Neural progenitor cell (in vitro differentiated cells): ENCODE measurements around the gene IFITM2. TPM values are rescaled to one million over a fixed set of nuclear protein-coding genes. Genes with fewer than 3 reads are reported as not detected.
A peak's percentile ranks its signal among the peaks of the same experiment; 100 is the strongest.

ENCODE experiments used
- DNase-seq: peaks from one replicate; pipeline ENCODE4 v3.0.0-alpha.2; 2016; ENCODE audit warnings: low spot score
- H2AFZ ChIP-seq: fragments of 200-600 bp; sonication (generic); replicated peaks from 2 replicates; pipeline ENCODE4 v1.6.1; 2016; ENCODE audit warnings: antibody characterized with exemption
- H3F3A ChIP-seq: fragments of 200-600 bp; sonication (generic); 2 replicates; pipeline ENCODE4 v1.6.1; 2016; ENCODE audit warnings: antibody characterized with exemption, low read depth
- H3K27ac ChIP-seq: fragments of 200-600 bp; sonication (generic); 2 replicates; pipeline ENCODE4 v1.5.1; 2016; ENCODE audit warnings: mild to moderate bottlenecking
- H3K27me3 ChIP-seq: fragments of 200-600 bp; sonication (generic); 2 replicates; pipeline ENCODE4 v1.6.1; 2016; ENCODE audit warnings: mild to moderate bottlenecking, moderate library complexity
- H3K36me3 ChIP-seq: fragments of 200-600 bp; sonication (generic); 2 replicates; pipeline ENCODE4 v1.5.1; 2016
- H3K4me1 ChIP-seq: fragments of 200-600 bp; sonication (generic); 2 replicates; pipeline ENCODE4 v1.6.1; 2016; ENCODE audit warnings: mixed run types
- H3K4me2 ChIP-seq: fragments of 200-600 bp; sonication (generic); 2 replicates; pipeline ENCODE4 v1.6.1; 2016
- H3K4me3 ChIP-seq: fragments of 200-600 bp; sonication (generic); 2 replicates; pipeline ENCODE4 v1.5.1; 2016
- H3K79me2 ChIP-seq: fragments of 200-600 bp; sonication (generic); 2 replicates; pipeline ENCODE4 v1.6.1; 2016; ENCODE audit warnings: low read depth
- H3K9ac ChIP-seq: fragments of 200-600 bp; sonication (generic); 2 replicates; pipeline ENCODE4 v1.6.1; 2016
- H3K9me3 ChIP-seq: fragments of 200-600 bp; sonication (generic); 2 replicates; pipeline ENCODE4 v1.5.1; 2016; ENCODE audit warnings: low read depth
- H4K20me1 ChIP-seq: fragments of 200-600 bp; sonication (generic); 2 replicates; pipeline ENCODE4 v1.6.1; 2016; ENCODE audit warnings: low read depth
- H3K27ac Mint-ChIP-seq: 3 replicates; pipeline ENCODE4 v1.8.0; 2021; ENCODE audit warnings: mixed read lengths
- H3K27me3 Mint-ChIP-seq: 2 replicates; pipeline ENCODE4 v1.8.0; 2022; ENCODE audit warnings: low read depth, mild to moderate bottlenecking, inconsistent platforms, moderate library complexity, mixed read lengths; ENCODE audit not compliant: insufficient read depth
- H3K36me3 Mint-ChIP-seq: 3 replicates; pipeline ENCODE4 v1.8.0; 2021; ENCODE audit warnings: mixed read lengths
- H3K4me1 Mint-ChIP-seq: 3 replicates; pipeline ENCODE4 v1.8.0; 2021; ENCODE audit warnings: mixed read lengths
- H3K4me3 Mint-ChIP-seq: 3 replicates; pipeline ENCODE4 v1.8.0; 2021; ENCODE audit warnings: mild to moderate bottlenecking, moderate library complexity, mixed read lengths
- H3K9me3 Mint-ChIP-seq: 3 replicates; pipeline ENCODE4 v1.8.0; 2020; ENCODE audit warnings: mixed read lengths
- CTCF ChIP-seq: fragments of 200-600 bp; sonication (generic); IDR thresholded peaks from 2 replicates; pipeline ENCODE4 v1.5.1; 2017; ENCODE audit warnings: antibody characterized with exemption, mild to moderate bottlenecking
- EZH2 ChIP-seq: fragments of 200-600 bp; sonication (generic); IDR thresholded peaks from 2 replicates; pipeline ENCODE4 v1.6.1; 2017; ENCODE audit warnings: antibody characterized with exemption, mild to moderate bottlenecking, moderate library complexity
- EZH2phosphoT487 ChIP-seq: fragments of 200-600 bp; sonication (generic); IDR thresholded peaks from 2 replicates; pipeline ENCODE4 v1.6.1; 2017; ENCODE audit warnings: antibody characterized with exemption
- total RNA-seq: library from RNA; depleted of rRNA; stranded (reverse); fragments of >200 nt; gene quantifications from 2 replicates; pipeline ENCODE4 v1.2.3, GENCODE V29; 2015; ENCODE audit warnings: low replicate concordance

The IFITM2 gene
- total RNA-seq, 1 donor from 2014 or later, result 10.5 TPM

- H3K36me3 Mint-ChIP-seq, result no peaks in the 10 kb centered on the region
- no peak for DNase-seq
- no peak overlapping the region for H3K27ac Mint-ChIP-seq
- H4K20me1 ChIP-seq, result no peaks in the 10 kb centered on the region
- H3K27me3 Mint-ChIP-seq, result peaks cover 15% of the 10 kb centered on the region
- no peak overlapping the region for H2AFZ ChIP-seq
- H3K9me3 Mint-ChIP-seq, result peaks cover 7% of the 10 kb centered on the region
- H3K4me3 ChIP-seq, result no peak overlapping the region
- no peak overlapping the region for H3K9ac ChIP-seq
- no peak overlapping the region for H3K4me2 ChIP-seq
- H3K27ac ChIP-seq, result no peak overlapping the region
- no peaks in the 10 kb centered on the region for H3K36me3 ChIP-seq
- H3K79me2 ChIP-seq, result no peaks in the 10 kb centered on the region
- H3K4me1 Mint-ChIP-seq, result peaks cover 16% of the 10 kb centered on the region
- no peaks in the 10 kb centered on the region for H3K9me3 ChIP-seq
- H3K4me3 Mint-ChIP-seq, result peak overlapping the region; percentile 24
- H3F3A ChIP-seq, result no peaks in the 10 kb centered on the region
- peaks cover 8% of the 10 kb centered on the region for H3K27me3 ChIP-seq
- H3K4me1 ChIP-seq, result peaks cover 4% of the 10 kb centered on the region
- TF ChIP-seq EZH2, result no peak
- no peak for TF ChIP-seq EZH2phosphoT487
- TF ChIP-seq CTCF, result no peak
Measured at GRCh38 chr11:279040-279965, 28.3 kb upstream of the IFITM2 start.

- DNase-seq, result no peak
- Histone ChIP-seq H2AFZ (no peak overlapping the region), H3K9ac (no peak overlapping the region), H3K36me3 (no peaks in the 10 kb centered on the region), H3K4me1 (peaks cover 4% of the 10 kb centered on the region), H3K27ac (no peak overlapping the region), H3K9me3 (no peaks in the 10 kb centered on the region), H3K4me3 (no peak overlapping the region), H3F3A (no peaks in the 10 kb centered on the region), H3K27me3 (peaks cover 8% of the 10 kb centered on the region), H4K20me1 (no peaks in the 10 kb centered on the region), H3K79me2 (no peaks in the 10 kb centered on the region), H3K4me2 (no peak overlapping the region)
- no peak for TF ChIP-seq EZH2phosphoT487
- TF ChIP-seq EZH2, result no peak
- no peak for TF ChIP-seq CTCF
- no peaks in the 10 kb centered on the region for H3K36me3 Mint-ChIP-seq
- H3K4me3 Mint-ChIP-seq, result no peak overlapping the region
- H3K9me3 Mint-ChIP-seq, result peaks cover 7% of the 10 kb centered on the region
- H3K27ac Mint-ChIP-seq, result no peak overlapping the region
- H3K27me3 Mint-ChIP-seq, result peaks cover 17% of the 10 kb centered on the region
- peaks cover 16% of the 10 kb centered on the region for H3K4me1 Mint-ChIP-seq
Measured at GRCh38 chr11:279966-280705, 27.5 kb upstream of the IFITM2 start.

- Histone ChIP-seq H3K27ac (no peak overlapping the region), H3K36me3 (no peaks in the 10 kb centered on the region), H2AFZ (no peak overlapping the region), H3K9ac (no peak overlapping the region), H3K4me3 (no peak overlapping the region), H3K4me1 (peaks cover 4% of the 10 kb centered on the region), H3K27me3 (peaks cover 8% of the 10 kb centered on the region), H3K9me3 (no peaks in the 10 kb centered on the region), H3K79me2 (no peaks in the 10 kb centered on the region), H3F3A (no peaks in the 10 kb centered on the region), H3K4me2 (no peak overlapping the region), H4K20me1 (no peaks in the 10 kb centered on the region)
- Mint-ChIP-seq H3K9me3 (peaks cover 7% of the 10 kb centered on the region), H3K4me3 (no peak overlapping the region), H3K27me3 (peaks cover 17% of the 10 kb centered on the region), H3K27ac (no peak overlapping the region), H3K4me1 (peaks cover 16% of the 10 kb centered on the region), H3K36me3 (no peaks in the 10 kb centered on the region)
- no peak for TF ChIP-seq EZH2phosphoT487
- TF ChIP-seq EZH2, result no peak
- TF ChIP-seq CTCF, result no peak
- DNase-seq, result no peak
Measured at GRCh38 chr11:280706-281485, 26.7 kb upstream of the IFITM2 start.
